HepG2 (cell line): Measurements from ENCODE around the gene ADCY10. TPM values are rescaled to one million over a fixed set of nuclear protein-coding genes. Genes with fewer than 3 reads are reported as not detected.

Experiments
- ATAC-seq: fragments of 200-7000 bp; cut with Tn5 transposase; 3 replicates; pipeline ENCODE4 v1.9.1; 2020; ENCODE audit warnings: mild to moderate bottlenecking, moderate library complexity
- BruUV-seq: library from RNA; stranded (reverse); fragments of 400-500 nt; replicated peaks from 2 replicates; lab custom pipeline; 2021; lab: Mats Ljungman, UMichigan
- CTCF ChIA-PET: fragments of 300-600 bp; formaldehyde crosslinking; extraction: SDS; loops from one replicate; lab custom pipeline; 2021; ENCODE audit warnings: low total read pairs, inconsistent platforms, low intra/inter-chr PET ratio; lab: Yijun Ruan, JAX
- POLR2A ChIA-PET: fragments of 350-600 bp; sonication (Branson Sonifier 250); formaldehyde crosslinking; loops from one replicate; lab custom pipeline; 2020; ENCODE audit warnings: antibody characterized with exemption, inconsistent platforms; lab: Yijun Ruan, JAX
- DNase-seq: peaks from one replicate; pipeline ENCODE4 v3.0.0-alpha.2; 2015; ENCODE audit warnings: low spot score
- FAIRE-seq: peaks from 3 replicates; lab custom pipeline; 2011; peaks lifted over from hg19 to GRCh38; lab: Jason Lieb, UNC
- H2AFZ ChIP-seq: one replicate; pipeline ENCODE4 v1.6.1; 2011; ENCODE audit warnings: low read length, inconsistent platforms
- H3K27ac ChIP-seq: fragments of 300-600 bp; 3 replicates; pipeline ENCODE4 v1.8.0; 2011; ENCODE audit warnings: mixed run types, mild to moderate bottlenecking, mixed read lengths, low read length, inconsistent platforms; ENCODE audit not compliant: insufficient read depth; ENCODE audit errors: extremely low read length
- H3K27me3 ChIP-seq, 2 experiments: fragments of 200-600 bp in 1 of 2; 2 replicates in 1 of 2; 3 replicates in 1 of 2; pipeline versions ENCODE4 v1.6.0 to v1.8.0; 2011; ENCODE audit warnings: low read length in 2 of 2, mild to moderate bottlenecking in 2 of 2, moderate library complexity in 2 of 2, inconsistent platforms in 1 of 2; ENCODE audit not compliant: insufficient read depth in 2 of 2, control insufficient read depth in 1 of 2
- H3K36me3 ChIP-seq, 2 experiments: fragments of 200-600 bp in 1 of 2; replicated peaks in 1 of 2; 2 replicates in 1 of 2; 3 replicates in 1 of 2; pipeline versions ENCODE4 v1.5.1 to v1.8.0; 2011; ENCODE audit warnings: low read length in 2 of 2, inconsistent platforms in 1 of 2; ENCODE audit not compliant: insufficient read depth in 2 of 2, control insufficient read depth in 1 of 2
- H3K4me1 ChIP-seq: 2 replicates; pipeline ENCODE4 v1.5.1; 2012; ENCODE audit warnings: low read length, inconsistent platforms; ENCODE audit not compliant: insufficient read depth
- H3K4me2 ChIP-seq: 2 replicates; pipeline ENCODE4 v1.6.0; 2011; ENCODE audit warnings: low read depth, low read length, inconsistent platforms
- H3K4me3 ChIP-seq, 3 experiments: fragments of 200-600 bp in 1 of 3; sonication (generic), shearing (Covaris generic) in 1 of 3; replicated peaks in 1 of 3; 2 replicates each; pipeline ENCODE4 v1.5.1; 2011 to 2016; ENCODE audit warnings: low read length in 3 of 3, inconsistent platforms in 2 of 3, low read depth in 2 of 3, mild to moderate bottlenecking in 2 of 3, control low read depth in 1 of 3, mixed read lengths in 1 of 3; ENCODE audit not compliant: insufficient read depth in 1 of 3
- H3K79me2 ChIP-seq: one replicate; pipeline ENCODE4 v1.6.1; 2011; ENCODE audit warnings: low read length, inconsistent platforms; ENCODE audit not compliant: insufficient read depth
- H3K9ac ChIP-seq: 2 replicates; pipeline ENCODE4 v1.6.0; 2011; ENCODE audit warnings: mild to moderate bottlenecking, low read depth, low read length, inconsistent platforms; ENCODE audit not compliant: insufficient read depth
- H3K9me3 ChIP-seq: 2 replicates; pipeline ENCODE4 v1.5.1; 2012; ENCODE audit warnings: mild to moderate bottlenecking, low read length
- H4K20me1 ChIP-seq: 2 replicates; pipeline ENCODE4 v1.6.0; 2011; ENCODE audit warnings: inconsistent platforms, mild to moderate bottlenecking, low read length, moderate library complexity; ENCODE audit not compliant: insufficient read depth
- AGO1 ChIP-seq: fragments of 200-400 bp; formaldehyde crosslinking; IDR thresholded peaks from 2 replicates; pipeline ENCODE4 v1.6.1; 2017; ENCODE audit warnings: mild to moderate bottlenecking, low read depth, low read length, moderate library complexity; ENCODE audit not compliant: poor library complexity, severe bottlenecking
- ATRX ChIP-seq: sonication (generic); formaldehyde crosslinking; IDR thresholded peaks from 2 replicates; pipeline ENCODE4 v1.4.0; 2020; ENCODE audit warnings: missing genetic modification reagents, borderline replicate concordance
- CHD2 ChIP-seq: IDR thresholded peaks from 2 replicates; pipeline ENCODE4 v1.6.1; 2011; ENCODE audit warnings: low read depth, low read length, improper control_type of control experiment
- MED13 ChIP-seq: sonication (generic); formaldehyde crosslinking; IDR thresholded peaks from 2 replicates; pipeline ENCODE4 v1.5.0; 2020; ENCODE audit warnings: missing genetic modification reagents
- NAIF1 ChIP-seq: sonication (generic); formaldehyde crosslinking; IDR thresholded peaks from 2 replicates; pipeline ENCODE4 v1.5.0; 2020; ENCODE audit warnings: mild to moderate bottlenecking, missing genetic modification reagents, borderline replicate concordance
- PCBP1 ChIP-seq: fragments of 200-400 bp; formaldehyde crosslinking; IDR thresholded peaks from 2 replicates; pipeline ENCODE4 v1.6.1; 2017; ENCODE audit warnings: mild to moderate bottlenecking, low read depth, low read length, borderline replicate concordance
- POLR2G ChIP-seq: fragments of 200-400 bp; formaldehyde crosslinking; IDR thresholded peaks from 2 replicates; pipeline ENCODE4 v1.6.1; 2018; ENCODE audit warnings: mild to moderate bottlenecking, low read depth, low read length, moderate library complexity
- ZFP36L2 ChIP-seq: sonication (generic); formaldehyde crosslinking; IDR thresholded peaks from 2 replicates; pipeline ENCODE4 v1.4.0; 2020; ENCODE audit warnings: missing genetic modification reagents
- ZNF160 ChIP-seq: sonication (generic); formaldehyde crosslinking; IDR thresholded peaks from 2 replicates; pipeline ENCODE4 v1.8.0; 2022; ENCODE audit warnings: mild to moderate bottlenecking, inconsistent platforms, missing genetic modification reagents
- ZNF230 ChIP-seq: sonication (generic); formaldehyde crosslinking; IDR thresholded peaks from 2 replicates; pipeline ENCODE4 v1.4.0; 2020; ENCODE audit warnings: mild to moderate bottlenecking, missing genetic modification reagents
- ZNF350 ChIP-seq: sonication (generic); formaldehyde crosslinking; IDR thresholded peaks from 2 replicates; pipeline ENCODE4 v1.4.0; 2020; ENCODE audit warnings: mild to moderate bottlenecking, low read depth, missing genetic modification reagents, borderline replicate concordance
- ZNF713 ChIP-seq: sonication (generic); formaldehyde crosslinking; IDR thresholded peaks from 2 replicates; pipeline ENCODE4 v1.4.0; 2020; ENCODE audit warnings: mild to moderate bottlenecking, missing genetic modification reagents
- ZNF879 ChIP-seq: sonication (generic); formaldehyde crosslinking; IDR thresholded peaks from 2 replicates; pipeline ENCODE4 v1.8.1; 2023; ENCODE audit warnings: missing genetic modification reagents
- WGBS: methylation state at CpG from one replicate; pipeline ENCODE4 v1.1.6; 2017; ENCODE audit warnings: low lambda C conversion rate; 5-methylcytosine and 5-hydroxymethylcytosine counted together
- in situ Hi-C: cut with HindIII; loops from 2 replicates; pipeline ENCODE4 v1.10.0; 2017; ENCODE audit warnings: low pct_unique_long_range_greater_than_20kb; ENCODE audit not compliant: extremely low pct_ligation_motif_present
- intact Hi-C: fragments of 100-400 bp; cut with micrococcal nuclease; formaldehyde crosslinking; loops from one replicate; pipeline ENCODE4 v1.10.0; 2022; ENCODE audit not compliant: unreplicated experiment
- polyA plus RNA-seq, 8 experiments: library from polyadenylated mRNA; depleted of rRNA in 3 of 8; stranded (reverse) in 7 of 8; unstranded in 1 of 8; fragments of >200 nt; fragmentation: Illumina TruSeq in 4 of 8; extraction: Trizol in 4 of 8; gene quantifications; 2 replicates each; pipeline versions ENCODE4 v1.2.1 to v1.2.3, GENCODE V29; 2011 to 2016; ENCODE audit warnings: low read depth in 4 of 8, missing spikeins in 1 of 8, mixed read lengths in 1 of 8; ENCODE audit not compliant: insufficient read depth in 1 of 8
- total RNA-seq, 5 experiments: library from RNA; depleted of rRNA; stranded (reverse); fragments of >200 nt; fragmentation: Illumina TruSeq; extraction: Trizol; gene quantifications; 2 replicates each; pipeline ENCODE4 v1.2.3, GENCODE V29; 2016; ENCODE audit warnings: low read depth in 1 of 5

Gene ADCY10
- total and polyA plus RNA-seq, 2 of the 13 experiments (the other 11 are each of a cell fraction or from before 2014, with no cell fraction given) = 0.02 to 0.03 TPM

GRCh38 chr1:167790117-167790516 lies 123.8 kb downstream of the ADCY10 start:
- no peaks in the 10 kb centered on the region for H3K79me2 ChIP-seq
- H3K9ac ChIP-seq = no peak overlapping the region
- ChIA-PET CTCF (no interaction called here), POLR2A (no interaction called here)
- no peak for ATAC-seq
- WGBS = 88% methylated on average over 5 of the region's 5 CpGs
- no peaks in the 10 kb centered on the region for H3K27me3 ChIP-seq
- no peak overlapping the region for H3K4me2 ChIP-seq
- TF ChIP-seq ZNF350 (no peak), ZNF160 (CRISPR knock-in tag) (no peak), MED13 (no peak), CHD2 (no peak), ATRX (no peak), ZNF879 (CRISPR knock-in tag) (no peak), NAIF1 (CRISPR knock-in tag) (no peak), AGO1 (no peak), ZFP36L2 (no peak), PCBP1 (no peak), ZNF230 (CRISPR knock-in tag) (no peak), ZNF713 (CRISPR knock-in tag) (no peak), POLR2G (no peak)
- H3K27ac ChIP-seq = no peak overlapping the region
- no peaks in the 10 kb centered on the region for H3K9me3 ChIP-seq
- H3K36me3 ChIP-seq = peaks cover 7 to 33% of the 10 kb centered on the region in 2 experiments
- no peak for DNase-seq
- FAIRE-seq = no peak
- in situ Hi-C loops (no loop called here), intact Hi-C loops (no loop called here)
- no peaks in the 10 kb centered on the region for H3K4me1 ChIP-seq
- no peak overlapping the region for H3K4me3 ChIP-seq
- no peaks in the 10 kb centered on the region for H4K20me1 ChIP-seq
- H2AFZ ChIP-seq = no peak overlapping the region
- no TSS peak for BruUV-seq
